ENCODE results near the gene CEP112. TPM values are rescaled to one million over a fixed set of nuclear protein-coding genes. Genes with fewer than 3 reads are reported as not detected.

Gene CEP112
- total RNA-seq, 1 donor from 2014 or later: 14.5 TPM

DNA sequence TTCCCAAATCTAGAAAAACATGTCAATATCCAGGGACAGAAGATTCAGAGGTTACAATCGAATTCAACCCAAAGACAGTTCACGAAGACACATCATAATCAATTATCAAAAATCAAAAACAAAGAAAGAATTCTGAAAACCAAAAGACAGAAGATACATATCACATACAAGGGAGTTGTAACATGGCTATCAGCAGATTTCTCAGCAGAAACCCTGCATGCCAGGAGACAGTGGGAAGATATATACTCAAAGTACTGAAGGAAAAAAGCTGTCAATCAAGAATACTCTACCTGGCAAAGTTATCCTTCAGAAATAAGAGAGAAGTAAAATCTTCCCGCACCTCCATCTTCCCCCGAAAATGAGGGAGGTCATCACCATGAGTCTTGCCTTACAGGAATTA lies 258.6 kb downstream of the CEP112 start:
- Histone ChIP-seq H3K4me1 (peaks cover 8% of the 10 kb centered on the region), H3K36me3 (no peaks in the 10 kb centered on the region), H3K27ac (replicated peaks) (no peak overlapping the region), H3K4me3 (no peak overlapping the region), H3K27me3 (ENCODE audit: low read depth) (no peaks in the 10 kb centered on the region), H3K9me3 (replicated peaks) (peaks cover 27% of the 10 kb centered on the region)
- TF ChIP-seq, protein P1, sequence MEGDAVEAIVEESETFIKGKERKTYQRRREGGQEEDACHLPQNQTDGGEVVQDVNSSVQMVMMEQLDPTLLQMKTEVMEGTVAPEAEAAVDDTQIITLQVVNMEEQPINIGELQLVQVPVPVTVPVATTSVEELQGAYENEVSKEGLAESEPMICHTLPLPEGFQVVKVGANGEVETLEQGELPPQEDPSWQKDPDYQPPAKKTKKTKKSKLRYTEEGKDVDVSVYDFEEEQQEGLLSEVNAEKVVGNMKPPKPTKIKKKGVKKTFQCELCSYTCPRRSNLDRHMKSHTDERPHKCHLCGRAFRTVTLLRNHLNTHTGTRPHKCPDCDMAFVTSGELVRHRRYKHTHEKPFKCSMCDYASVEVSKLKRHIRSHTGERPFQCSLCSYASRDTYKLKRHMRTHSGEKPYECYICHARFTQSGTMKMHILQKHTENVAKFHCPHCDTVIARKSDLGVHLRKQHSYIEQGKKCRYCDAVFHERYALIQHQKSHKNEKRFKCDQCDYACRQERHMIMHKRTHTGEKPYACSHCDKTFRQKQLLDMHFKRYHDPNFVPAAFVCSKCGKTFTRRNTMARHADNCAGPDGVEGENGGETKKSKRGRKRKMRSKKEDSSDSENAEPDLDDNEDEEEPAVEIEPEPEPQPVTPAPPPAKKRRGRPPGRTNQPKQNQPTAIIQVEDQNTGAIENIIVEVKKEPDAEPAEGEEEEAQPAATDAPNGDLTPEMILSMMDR (IDR thresholded peaks at IDR 0.05; ENCODE audit: borderline replicate concordance): no peak
- DNase-seq: no peak
- intact Hi-C loops (cut with micrococcal nuclease): no loop called here

DNA sequence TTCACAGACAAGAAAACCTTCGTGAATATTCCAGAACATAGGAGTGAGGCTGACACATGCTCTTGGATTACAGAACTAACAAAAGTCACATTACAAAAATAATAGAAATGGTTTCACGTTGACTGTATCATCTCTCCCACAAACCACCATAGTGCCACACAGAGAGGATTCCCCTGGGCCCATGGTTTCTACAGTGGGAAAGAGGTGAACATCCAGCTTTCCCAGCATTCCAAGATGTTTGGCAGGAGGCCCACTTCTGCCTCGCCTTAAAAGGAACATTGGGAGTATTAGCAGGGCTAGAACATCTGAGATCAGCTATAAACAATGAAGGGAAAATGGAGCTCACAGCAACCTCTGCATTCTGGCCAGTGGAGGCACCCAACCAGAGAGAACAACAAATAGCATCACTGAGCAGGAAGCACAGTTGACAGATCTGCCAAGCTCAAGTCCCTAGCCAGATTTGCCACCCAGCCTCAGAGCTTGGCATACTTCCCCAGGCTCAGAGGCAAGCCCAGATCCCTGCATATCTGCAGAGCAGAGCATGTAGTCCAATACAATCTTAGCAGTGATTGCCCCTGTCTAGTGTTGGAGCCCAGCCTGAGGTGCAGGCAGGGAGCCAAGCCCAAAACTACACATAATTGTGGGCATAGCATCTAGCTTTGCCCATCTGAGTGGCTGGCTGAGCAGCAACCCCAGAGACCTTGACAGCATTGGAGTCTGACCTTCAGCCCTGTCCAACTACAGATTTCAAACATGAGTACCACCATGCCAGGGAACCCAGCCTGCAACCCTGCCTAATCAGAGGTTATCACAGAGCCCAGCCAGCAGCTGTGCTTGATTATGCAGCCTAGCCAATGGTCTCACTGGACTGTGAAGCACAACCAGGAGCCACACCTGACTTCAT lies 260.4 kb downstream of the CEP112 start:
- H3K27ac ChIP-seq (replicated peaks): peak overlapping the region; percentile 34

DNA sequence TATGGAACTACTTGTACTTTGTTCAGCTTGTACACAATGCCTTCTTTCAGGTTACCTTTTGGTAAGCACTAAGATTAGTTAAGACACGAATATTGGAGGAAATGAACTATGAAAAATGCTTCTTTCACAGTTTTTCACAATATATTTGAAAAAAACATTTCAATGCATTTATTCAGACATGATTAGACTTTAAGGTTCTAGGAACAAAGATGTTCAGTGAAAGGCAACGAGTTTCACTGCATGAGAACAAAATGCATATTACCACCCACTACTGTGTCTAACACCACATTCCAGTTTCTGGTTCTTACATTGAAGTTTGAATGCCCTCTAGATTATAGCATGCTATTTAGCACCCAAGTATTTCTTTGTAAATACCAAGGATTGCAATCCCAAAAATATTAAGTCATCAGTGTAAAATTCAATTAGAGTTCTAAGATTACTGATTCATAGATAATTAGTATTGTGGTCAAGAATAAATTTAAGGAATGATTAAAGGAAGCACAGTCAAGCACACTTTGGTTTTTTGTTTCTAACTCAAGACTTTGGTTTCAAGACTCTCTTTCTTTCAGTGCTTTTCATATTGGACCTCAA lies 261.7 kb downstream of the CEP112 start:
- DNase-seq: no peak
- H3K36me3 ChIP-seq: peaks cover 15% of the 10 kb centered on the region
- no peak overlapping the region for H3K4me3 ChIP-seq
- H3K9me3 ChIP-seq (replicated peaks): peaks cover 27% of the 10 kb centered on the region
- H3K4me1 ChIP-seq: peaks cover 8% of the 10 kb centered on the region
- H3K27me3 ChIP-seq (ENCODE audit: low read depth): no peaks in the 10 kb centered on the region
- TF ChIP-seq, protein P1 (IDR thresholded peaks at IDR 0.05; ENCODE audit: borderline replicate concordance): no peak
- intact Hi-C loops (cut with micrococcal nuclease): no loop called here
- H3K27ac ChIP-seq (replicated peaks): no peak overlapping the region

More for the DNA sequence above, 260.4 kb downstream of the CEP112 start:
- peaks cover 7% of the 10 kb centered on the region for H3K36me3 ChIP-seq
- H3K27me3 ChIP-seq (ENCODE audit: low read depth): no peaks in the 10 kb centered on the region
- peaks cover 27% of the 10 kb centered on the region for H3K9me3 ChIP-seq (replicated peaks)
- intact Hi-C loops (cut with micrococcal nuclease): no loop called here
- DNase-seq: peak; percentile 55
- H3K4me1 ChIP-seq: peaks cover 8% of the 10 kb centered on the region
- no peak overlapping the region for H3K4me3 ChIP-seq
- TF ChIP-seq, protein P1 (IDR thresholded peaks at IDR 0.05; ENCODE audit: borderline replicate concordance): peak; percentile 21

DNA sequence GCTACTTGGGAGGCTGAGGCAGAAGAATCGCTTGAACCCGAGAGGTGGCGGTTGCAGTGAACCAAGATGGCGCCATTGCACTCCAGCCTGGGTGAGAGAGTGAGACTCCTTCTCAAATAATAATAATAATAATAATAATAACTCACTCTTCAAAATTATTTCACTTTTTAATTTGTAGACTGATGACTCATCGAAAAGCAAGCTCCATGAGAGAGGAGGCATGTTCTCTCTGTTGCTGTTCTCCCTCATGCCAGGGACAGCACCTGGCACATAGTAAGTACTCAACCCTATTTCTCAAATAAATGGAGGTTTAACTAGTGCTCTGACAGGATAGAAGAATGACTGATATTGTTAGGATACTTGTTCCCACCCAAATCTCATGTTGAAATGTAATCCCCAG lies 265.3 kb downstream of the CEP112 start:
- Histone ChIP-seq H3K9me3 (replicated peaks) (no peaks in the 10 kb centered on the region), H3K27me3 (ENCODE audit: low read depth) (no peaks in the 10 kb centered on the region), H3K36me3 (peaks cover 15% of the 10 kb centered on the region), H3K4me3 (no peak overlapping the region), H3K27ac (replicated peaks) (peak overlapping the region; percentile 68), H3K4me1 (peaks cover 4% of the 10 kb centered on the region)
- TF ChIP-seq, protein P1 (IDR thresholded peaks at IDR 0.05; ENCODE audit: borderline replicate concordance): no peak
- intact Hi-C loops (cut with micrococcal nuclease): no loop called here
- DNase-seq: no peak

DNA sequence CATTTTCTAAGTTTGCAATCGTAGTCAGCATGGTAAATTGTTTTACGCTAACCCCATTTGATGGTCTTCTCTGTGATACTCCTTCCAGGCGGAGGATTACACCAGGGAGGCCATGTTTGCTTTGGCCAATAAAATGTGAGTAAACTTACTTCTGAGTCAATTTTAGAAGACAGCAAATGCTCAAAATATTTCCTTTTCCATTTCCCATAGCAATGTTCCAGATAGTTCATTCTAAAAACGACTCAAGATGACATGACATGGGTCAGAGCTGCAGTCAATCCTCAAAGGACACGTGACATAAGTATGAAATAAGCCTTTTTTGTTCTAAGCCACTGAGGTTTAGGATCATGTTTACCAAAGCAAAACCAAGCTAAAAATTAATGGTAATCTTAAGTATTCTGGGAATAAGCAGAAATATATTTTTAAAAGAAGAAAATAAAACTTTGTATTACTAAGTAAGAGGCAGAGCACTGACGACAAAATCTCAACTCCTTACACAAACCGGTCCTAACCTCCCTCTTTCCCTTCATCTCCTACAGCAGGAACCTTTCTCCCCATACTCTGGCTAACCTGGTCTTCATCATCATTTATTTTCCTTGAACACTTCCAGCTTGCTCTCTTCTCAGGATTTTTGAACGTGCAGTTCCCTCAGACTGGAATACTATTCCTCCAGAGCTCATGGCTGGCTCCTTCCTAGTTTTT lies 266.2 kb downstream of the CEP112 start:
- peak overlapping the region; percentile 68 for H3K27ac ChIP-seq (replicated peaks)

More for the DNA sequence above, 266.2 kb downstream of the CEP112 start:
- no peak overlapping the region for H3K4me3 ChIP-seq
- no peaks in the 10 kb centered on the region for H3K9me3 ChIP-seq (replicated peaks)
- TF ChIP-seq, protein P1 (IDR thresholded peaks at IDR 0.05; ENCODE audit: borderline replicate concordance): no peak
- H3K4me1 ChIP-seq: no peaks in the 10 kb centered on the region
- DNase-seq: no peak
- H3K27me3 ChIP-seq (ENCODE audit: low read depth): no peaks in the 10 kb centered on the region
- H3K36me3 ChIP-seq: peaks cover 15% of the 10 kb centered on the region
- intact Hi-C loops (cut with micrococcal nuclease): no loop called here
